Caco-2 (cell line): ENCODE data around the gene STARD10. TPM values are rescaled to one million over a fixed set of nuclear protein-coding genes. Genes with fewer than 3 reads are reported as not detected.

ENCODE experiments used
- BruUV-seq: library from RNA; stranded (reverse); fragments of 400-500 nt; replicated peaks from 2 replicates; lab custom pipeline; 2021; lab: Mats Ljungman, UMichigan
- CTCF ChIA-PET: fragments of 300-600 bp; sonication (Branson Sonifier 250); formaldehyde crosslinking; loops from one replicate; lab custom pipeline; 2022; ENCODE audit warnings: antibody characterized with exemption; lab: Charles Lee
- POLR2A ChIA-PET: fragments of 300-600 bp; sonication (Branson Sonifier 250); formaldehyde crosslinking; loops from one replicate; lab custom pipeline; 2022; ENCODE audit warnings: antibody characterized with exemption; lab: Charles Lee
- DNase-seq, 2 experiments: peaks; one replicate each; pipeline versions ENCODE4 v3.0.0 to v3.0.0-alpha.2; 2020 to 2022
- H3K27me3 ChIP-seq: replicated peaks from 2 replicates; pipeline ENCODE4 v1.6.0; 2011; ENCODE audit warnings: low read length; ENCODE audit not compliant: control insufficient read depth, insufficient read depth
- H3K36me3 ChIP-seq: 2 replicates; pipeline ENCODE4 v1.5.1; 2011; ENCODE audit warnings: low read length; ENCODE audit not compliant: control insufficient read depth, insufficient read depth
- H3K4me1 ChIP-seq: fragments of 250-450 bp; sonication (Bioruptor Pico); 2 replicates; pipeline ENCODE4 v1.5.1; 2020; ENCODE audit warnings: mild to moderate bottlenecking
- H3K4me3 ChIP-seq: 2 replicates; pipeline ENCODE4 v1.5.1; 2011; ENCODE audit warnings: low read depth, mild to moderate bottlenecking, control low read depth, low read length
- H3K9me3 ChIP-seq: fragments of 250-450 bp; sonication (Bioruptor Pico); 2 replicates; pipeline ENCODE4 v1.5.1; 2020; ENCODE audit warnings: mild to moderate bottlenecking, moderate library complexity
- H3K27ac Mint-ChIP-seq: one replicate; pipeline ENCODE4 v1.8.0; 2022; ENCODE audit warnings: mixed read lengths; ENCODE audit not compliant: unreplicated experiment
- H3K27me3 Mint-ChIP-seq: one replicate; pipeline ENCODE4 v1.8.0; 2022; ENCODE audit warnings: mixed read lengths; ENCODE audit not compliant: insufficient read depth, unreplicated experiment
- H3K36me3 Mint-ChIP-seq: one replicate; pipeline ENCODE4 v1.8.0; 2022; ENCODE audit warnings: mild to moderate bottlenecking, mixed read lengths; ENCODE audit not compliant: insufficient read depth, unreplicated experiment
- H3K4me1 Mint-ChIP-seq: one replicate; pipeline ENCODE4 v1.8.0; 2022; ENCODE audit warnings: low read depth, mixed read lengths; ENCODE audit not compliant: unreplicated experiment
- H3K4me3 Mint-ChIP-seq: one replicate; pipeline ENCODE4 v1.8.0; 2022; ENCODE audit warnings: mild to moderate bottlenecking, moderate library complexity, mixed read lengths; ENCODE audit not compliant: unreplicated experiment
- H3K9me3 Mint-ChIP-seq: one replicate; pipeline ENCODE4 v1.8.0; 2022; ENCODE audit warnings: mixed read lengths; ENCODE audit not compliant: unreplicated experiment
- CTCF ChIP-seq, 2 experiments: fragments of 200-600 bp in 1 of 2; IDR thresholded peaks; 1 replicate in 1 of 2; 2 replicates in 1 of 2; pipeline versions ENCODE4 v1.5.1 to v1.8.0; 2011 to 2022; ENCODE audit warnings: antibody characterized with exemption in 1 of 2, control low read depth in 1 of 2, inconsistent platforms in 1 of 2, low read depth in 1 of 2, low read length in 1 of 2, mild to moderate bottlenecking in 1 of 2, moderate library complexity in 1 of 2; ENCODE audit not compliant: insufficient read depth in 1 of 2, severe bottlenecking in 1 of 2, unreplicated experiment in 1 of 2
- intact Hi-C: fragments of 100-400 bp; cut with micrococcal nuclease; formaldehyde crosslinking; loops from one replicate; pipeline ENCODE4 v1.10.0; 2022; ENCODE audit not compliant: unreplicated experiment
- total RNA-seq: library from RNA; stranded (reverse); gene quantifications from 2 replicates; pipeline ENCODE4 v1.2.3, GENCODE V29; 2022

STARD10 gene
- total RNA-seq, 1 experiment from 2014 or later, result 492 TPM

- Mint-ChIP-seq H3K9me3 (no peaks in the 10 kb centered on the region), H3K4me3 (no peak overlapping the region), H3K4me1 (peaks cover 54% of the 10 kb centered on the region), H3K27ac (peak overlapping the region; percentile 99), H3K27me3 (no peaks in the 10 kb centered on the region), H3K36me3 (peaks cover 25% of the 10 kb centered on the region)
- Histone ChIP-seq H3K4me1 (peaks cover 59% of the 10 kb centered on the region), H3K9me3 (no peaks in the 10 kb centered on the region), H3K27me3 (no peaks in the 10 kb centered on the region), H3K4me3 (no peak overlapping the region), H3K36me3 (0 out of 2 replicates have a peak, but pooled peaks cover 2% of the 10 kb centered on the region)
- no peak for DNase-seq
- no TSS peak for BruUV-seq
- intact Hi-C loops, result no loop called here
- TF ChIP-seq CTCF (IDR thresholded peaks at IDR 0.05; ENCODE audit: insufficient read depth in 1 of 2, low read depth in 1 of 2, low read length in 1 of 2, severe bottlenecking in 1 of 2, unreplicated experiment in 1 of 2), result no peak
- POLR2A ChIA-PET, result interaction anchor here (0.7 kb wide), 2 partner anchors 11 to 527 kb away, joined by 3 read pairs; no protein-coding TSS in a partner anchor
- CTCF ChIA-PET, result interaction anchor here (0.6 to 2.0 kb wide), 3 partner anchors 9 to 64 kb away, joined by 3 to 9 read pairs (median 3); no protein-coding TSS in a partner anchor
These were observed 4.2 kb downstream of the STARD10 start for GRCh38 chr11:72789493-72790131.

GRCh38 chr11:72788241-72788640 is 5.6 kb downstream of the STARD10 start:
- POLR2A ChIA-PET, result no interaction called here

More at GRCh38 chr11:72788241-72788640, 5.6 kb downstream of the STARD10 start:
- Histone ChIP-seq H3K4me1 (peaks cover 67% of the 10 kb centered on the region), H3K36me3 (0 out of 2 replicates have a peak, but pooled peaks cover 2% of the 10 kb centered on the region), H3K4me3 (no peak overlapping the region), H3K27me3 (no peaks in the 10 kb centered on the region), H3K9me3 (no peaks in the 10 kb centered on the region)
- Mint-ChIP-seq H3K9me3 (no peaks in the 10 kb centered on the region), H3K4me1 (peaks cover 59% of the 10 kb centered on the region), H3K4me3 (peak overlapping the region; percentile 50), H3K36me3 (peaks cover 20% of the 10 kb centered on the region), H3K27me3 (no peaks in the 10 kb centered on the region), H3K27ac (peak overlapping the region; percentile 99)
- intact Hi-C loops, result no loop called here
- TF ChIP-seq CTCF (IDR thresholded peaks at IDR 0.05; ENCODE audit: insufficient read depth in 1 of 2, low read depth in 1 of 2, low read length in 1 of 2, severe bottlenecking in 1 of 2, unreplicated experiment in 1 of 2), result no peak
- CTCF ChIA-PET, result interaction anchor here (0.8 to 1.1 kb wide), 2 partner anchors 9 to 354 kb away, joined by 3 read pairs; partner anchors contain the start of gene FCHSD2
- DNase-seq, result peak; percentile 57 to 81
- no TSS peak for BruUV-seq
